Epithelial cell of proximal tubule (primary cell): ENCODE measurements around the gene CPNE6. TPM values are rescaled to one million over a fixed set of nuclear protein-coding genes. Genes with fewer than 3 reads are reported as not detected.

ENCODE experiments used
- DNase-seq: peaks from one replicate; pipeline ENCODE4 v3.0.0-alpha.2; 2011; ENCODE audit warnings: low read depth
- H3K4me3 ChIP-seq: 2 replicates; pipeline ENCODE4 v1.5.1; 2011; ENCODE audit warnings: low read depth, mild to moderate bottlenecking, low read length
- CTCF ChIP-seq: conservative IDR thresholded peaks from 2 replicates; pipeline ENCODE4 v1.5.1; 2012; ENCODE audit warnings: low read depth, mild to moderate bottlenecking, low read length
- total RNA-seq: library from RNA; depleted of rRNA; stranded (reverse); fragments of >200 nt; gene quantifications from 2 replicates; pipeline ENCODE4 v1.2.3, GENCODE V29; 2015

The CPNE6 gene
- total RNA-seq, 1 donor from 2014 or later: not detected

- peak; percentile 82 for DNase-seq
- no peak for TF ChIP-seq CTCF
These were observed 42.6 kb downstream of the CPNE6 start for GRCh38 chr14:24113801-24114531.

GRCh38 chr14:24114532-24115421, 43.4 kb downstream of the CPNE6 start, which contains the start of the genes DCAF11 and NRL:
Gene DCAF11, plus strand, starts transcription at chr14:24114777. Its CDS starts 818 bp downstream, at chr14:24115595.
Gene NRL, minus strand, starts transcription at chr14:24114949. Its CDS starts 32,101 bp downstream, at chr14:24082848.
- peak within 1 kb of the TSS; percentile 68 for H3K4me3 ChIP-seq
- DNase-seq: peak; percentile 99
- no peak for TF ChIP-seq CTCF

More at GRCh38 chr14:24113801-24114531, 42.6 kb downstream of the CPNE6 start:
- peak overlapping the region; percentile 68 for H3K4me3 ChIP-seq

GRCh38 chr14:24115422-24116127, 44.2 kb downstream of the CPNE6 start:
- DNase-seq: no peak
- H3K4me3 ChIP-seq: peak overlapping the region; percentile 68
- TF ChIP-seq CTCF: no peak

GRCh38 chr14:24116128-24116814, 44.9 kb downstream of the CPNE6 start:
- no peak for DNase-seq
- TF ChIP-seq CTCF: no peak
- peak overlapping the region; percentile 68 for H3K4me3 ChIP-seq

GRCh38 chr14:24117179-24117578, 45.8 kb downstream of the CPNE6 start:
- H3K4me3 ChIP-seq: no peak overlapping the region
- DNase-seq: no peak
- TF ChIP-seq CTCF: no peak

- TF ChIP-seq CTCF: no peak
- DNase-seq: no peak
- no peak overlapping the region for H3K4me3 ChIP-seq
These were observed 48.3 kb downstream of the CPNE6 start for GRCh38 chr14:24119691-24120090.
